Hepatocyte (in vitro differentiated cells): Measurements from ENCODE around the gene IL18. TPM values are rescaled to one million over a fixed set of nuclear protein-coding genes. Genes with fewer than 3 reads are reported as not detected.

Experiments
- DNase-seq: peaks from one replicate; pipeline ENCODE4 v3.0.0-alpha.2; 2016; ENCODE audit warnings: low spot score
- H2AFZ ChIP-seq: fragments of 200-600 bp; sonication (generic); 2 replicates; pipeline ENCODE4 v1.6.0; 2016; ENCODE audit warnings: antibody characterized with exemption, mild to moderate bottlenecking
- H3K27ac ChIP-seq: fragments of 200-600 bp; sonication (generic); 2 replicates; pipeline ENCODE4 v1.5.1; 2016; ENCODE audit warnings: mild to moderate bottlenecking
- H3K27me3 ChIP-seq: fragments of 200-600 bp; sonication (generic); 2 replicates; pipeline ENCODE4 v1.6.1; 2016
- H3K36me3 ChIP-seq: fragments of 200-600 bp; sonication (generic); replicated peaks from 2 replicates; pipeline ENCODE4 v1.5.1; 2016; ENCODE audit warnings: low read depth; ENCODE audit not compliant: insufficient read depth
- H3K4me1 ChIP-seq: fragments of 200-600 bp; sonication (generic); 2 replicates; pipeline ENCODE4 v1.5.1; 2016; ENCODE audit warnings: mild to moderate bottlenecking, moderate library complexity; ENCODE audit not compliant: insufficient read depth
- H3K4me2 ChIP-seq: fragments of 200-600 bp; sonication (generic); 2 replicates; pipeline ENCODE4 v1.6.0; 2016
- H3K4me3 ChIP-seq: fragments of 200-600 bp; sonication (generic); 2 replicates; pipeline ENCODE4 v1.5.1; 2016; ENCODE audit warnings: mild to moderate bottlenecking
- H3K79me2 ChIP-seq: fragments of 200-600 bp; sonication (generic); 2 replicates; pipeline ENCODE4 v1.6.0; 2017; ENCODE audit warnings: mild to moderate bottlenecking
- H3K9me2 ChIP-seq: fragments of 200-600 bp; sonication (generic); replicated peaks from 2 replicates; pipeline ENCODE4 v1.6.0; 2017; ENCODE audit warnings: mild to moderate bottlenecking; ENCODE audit not compliant: insufficient read depth
- H3K9me3 ChIP-seq: fragments of 200-600 bp; sonication (generic); 2 replicates; pipeline ENCODE4 v1.5.1; 2016; ENCODE audit warnings: low read depth, mild to moderate bottlenecking
- H4K20me1 ChIP-seq: fragments of 200-600 bp; sonication (generic); 2 replicates; pipeline ENCODE4 v1.6.0; 2016; ENCODE audit warnings: mild to moderate bottlenecking; ENCODE audit not compliant: insufficient read depth, poor library complexity, severe bottlenecking
- CTCF ChIP-seq: fragments of 200-600 bp; sonication (generic); IDR thresholded peaks from 2 replicates; pipeline ENCODE4 v1.5.1; 2016; ENCODE audit warnings: antibody characterized with exemption, mild to moderate bottlenecking; ENCODE audit not compliant: poor library complexity
- EZH2 ChIP-seq: fragments of 200-600 bp; sonication (generic); IDR thresholded peaks from 2 replicates; pipeline ENCODE4 v1.6.1; 2016; ENCODE audit warnings: antibody characterized with exemption, mild to moderate bottlenecking, borderline replicate concordance
- EZH2phosphoT487 ChIP-seq: fragments of 200-600 bp; sonication (generic); IDR thresholded peaks from one replicate; pipeline ENCODE4 v1.6.1; 2018; ENCODE audit warnings: antibody characterized with exemption, mild to moderate bottlenecking, low read depth, moderate library complexity; ENCODE audit not compliant: unreplicated experiment, severe bottlenecking
- WGBS: methylation state at CpG from one replicate; pipeline ENCODE4 v1.1.6; 2016; ENCODE audit warnings: low lambda C conversion rate; ENCODE audit errors: missing lambda C conversion rate; 5-methylcytosine and 5-hydroxymethylcytosine counted together
- polyA plus RNA-seq: library from polyadenylated mRNA; unstranded; fragments of >200 nt; fragmentation: Nextera tagmentation; extraction: Ambion mirVana; gene quantifications from 2 replicates; pipeline ENCODE4 v1.2.1, GENCODE V29; 2016
- total RNA-seq: library from RNA; depleted of rRNA; stranded (reverse); fragments of >200 nt; gene quantifications from 2 replicates; pipeline ENCODE4 v1.2.3, GENCODE V29; 2014

The IL18 gene
- total and polyA plus RNA-seq, 2 experiments from 2014 or later, result 7.0 to 10.3 TPM

- TF ChIP-seq CTCF (no peak), EZH2 (no peak), EZH2phosphoT487 (no peak)
- Histone ChIP-seq H3K4me1 (no peaks in the 10 kb centered on the region), H3K4me2 (no peak overlapping the region), H3K27ac (no peak overlapping the region), H3K9me2 (no peaks in the 10 kb centered on the region), H3K9me3 (no peaks in the 10 kb centered on the region), H3K4me3 (no peak overlapping the region), H2AFZ (no peak overlapping the region), H4K20me1 (no peaks in the 10 kb centered on the region), H3K36me3 (no peaks in the 10 kb centered on the region), H3K27me3 (no peaks in the 10 kb centered on the region), H3K79me2 (no peaks in the 10 kb centered on the region)
- DNase-seq, result no peak
- 65% methylated on average over 2 of the region's 2 CpGs for WGBS
Observed at GRCh38 chr11:112160091-112160848, 3.6 kb downstream of the IL18 start.

DNA sequence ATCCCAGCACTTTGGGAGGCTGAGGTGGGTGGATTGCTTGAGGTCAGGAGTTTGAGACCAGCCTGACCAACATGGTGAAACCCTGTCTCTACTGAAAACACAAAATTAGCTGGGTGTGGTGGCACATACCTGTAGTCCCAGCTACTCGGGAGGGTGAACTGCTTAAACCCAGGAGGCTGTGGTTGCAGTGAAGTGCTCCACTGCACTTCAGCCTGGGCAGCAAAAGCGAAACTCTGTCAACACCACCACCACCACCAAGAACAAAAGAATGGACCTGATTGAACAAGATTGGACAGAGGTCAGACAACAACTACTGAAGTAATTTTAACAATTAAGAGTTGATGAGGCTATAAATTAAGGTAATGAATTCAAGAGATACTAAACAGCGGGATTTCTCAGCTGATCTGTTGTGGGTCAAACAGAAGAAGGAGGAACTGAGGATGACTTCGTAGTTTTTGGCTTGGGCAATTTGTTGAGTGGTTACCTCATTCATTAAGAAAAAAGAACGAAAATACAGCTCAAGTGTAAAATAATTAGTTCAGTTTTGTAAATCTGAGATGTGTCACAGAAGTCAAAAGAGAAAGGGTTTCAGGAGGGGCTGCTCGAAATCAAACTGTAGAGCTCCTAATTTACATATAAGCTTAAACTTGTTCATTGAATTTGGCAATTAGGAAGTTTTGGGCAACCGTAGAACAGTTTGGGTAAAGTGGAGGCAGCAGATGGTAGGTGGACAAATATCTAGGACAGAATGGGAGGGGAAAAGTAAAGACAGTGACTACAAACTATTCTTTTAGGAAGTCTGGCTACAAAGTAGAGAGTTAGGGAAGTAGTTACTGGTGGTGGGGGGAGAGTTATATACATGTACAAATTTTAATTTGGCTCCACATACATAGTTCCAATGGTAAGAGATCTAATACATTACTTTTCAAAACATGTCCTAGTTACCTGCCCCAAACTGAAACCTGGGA is 4.5 kb downstream of the IL18 start:
- no peak overlapping the region for H2AFZ ChIP-seq
- no peaks in the 10 kb centered on the region for H3K27me3 ChIP-seq
- no peaks in the 10 kb centered on the region for H3K9me2 ChIP-seq
- no peaks in the 10 kb centered on the region for H3K79me2 ChIP-seq
- H3K4me2 ChIP-seq, result no peak overlapping the region
- H3K4me1 ChIP-seq, result no peaks in the 10 kb centered on the region
- H3K4me3 ChIP-seq, result no peak overlapping the region
- H3K27ac ChIP-seq, result no peak overlapping the region
- no peaks in the 10 kb centered on the region for H4K20me1 ChIP-seq
- no peaks in the 10 kb centered on the region for H3K36me3 ChIP-seq
- H3K9me3 ChIP-seq, result no peaks in the 10 kb centered on the region
- DNase-seq, result no peak
- no peak for TF ChIP-seq EZH2phosphoT487
- TF ChIP-seq CTCF, result no peak
- TF ChIP-seq EZH2, result no peak
- WGBS, result 90% methylated on average over 7 of the region's 7 CpGs

- Histone ChIP-seq H3K36me3 (no peaks in the 10 kb centered on the region), H3K9me3 (no peaks in the 10 kb centered on the region), H3K9me2 (no peaks in the 10 kb centered on the region), H2AFZ (no peak overlapping the region), H3K27ac (peak overlapping the region; percentile 62), H4K20me1 (no peaks in the 10 kb centered on the region), H3K4me3 (no peak overlapping the region), H3K4me1 (no peaks in the 10 kb centered on the region), H3K27me3 (no peaks in the 10 kb centered on the region), H3K79me2 (no peaks in the 10 kb centered on the region), H3K4me2 (no peak overlapping the region)
- DNase-seq, result peak; percentile 75
- TF ChIP-seq EZH2phosphoT487 (no peak), CTCF (no peak)
- 71% methylated on average over 4 of the region's 4 CpGs for WGBS
Observed at GRCh38 chr11:112156956-112157766, 6.7 kb downstream of the IL18 start.
